SK-N-SH treated with all-trans-retinoic acid at 6 μM for 48 hours (cell line): ENCODE results near the gene BAK1.

Source experiments
- ARNTL ChIP-seq: fragments of 450-650 bp; formaldehyde crosslinking; IDR thresholded peaks from 2 replicates; pipeline ENCODE4 v1.5.0; 2020; ENCODE audit warnings: low read depth, mild to moderate bottlenecking, moderate library complexity, borderline replicate concordance
- CSDC2 ChIP-seq: fragments of 250-450 bp; sonication (Bioruptor Pico); IDR thresholded peaks from 2 replicates; pipeline ENCODE4 v1.5.0; 2020; ENCODE audit warnings: mild to moderate bottlenecking, moderate library complexity
- ISL1 ChIP-seq: fragments of 250-450 bp; sonication (Bioruptor Pico); IDR thresholded peaks from 2 replicates; pipeline ENCODE4 v2.1.2; 2022; ENCODE audit warnings: mild to moderate bottlenecking, moderate library complexity
- OSR1 ChIP-seq: fragments of 250-450 bp; sonication (Bioruptor Pico); IDR thresholded peaks from 2 replicates; pipeline ENCODE4 v1.8.0; 2022; ENCODE audit warnings: moderate library complexity, mild to moderate bottlenecking, inconsistent platforms
- PPARA ChIP-seq: fragments of 250-450 bp; sonication (Bioruptor Pico); IDR thresholded peaks from 2 replicates; pipeline ENCODE4 v1.5.0; 2020; ENCODE audit warnings: mild to moderate bottlenecking, borderline replicate concordance
- RARB ChIP-seq: fragments of 250-450 bp; sonication (Bioruptor Pico); IDR thresholded peaks from 2 replicates; pipeline ENCODE4 v1.8.0; 2021; ENCODE audit warnings: mild to moderate bottlenecking, moderate library complexity
- ZC3H10 ChIP-seq: fragments of 250-450 bp; sonication (Bioruptor Pico); IDR thresholded peaks from 2 replicates; pipeline ENCODE4 v1.5.1; 2021; ENCODE audit warnings: mild to moderate bottlenecking, moderate library complexity
- ZFP30 ChIP-seq: fragments of 450-650 bp; formaldehyde crosslinking; IDR thresholded peaks from 2 replicates; pipeline ENCODE4 v1.5.0; 2022; ENCODE audit warnings: mild to moderate bottlenecking, moderate library complexity
- ZNF565 ChIP-seq: fragments of 450-650 bp; formaldehyde crosslinking; conservative IDR thresholded peaks from 2 replicates; pipeline ENCODE4 v1.5.0; 2020; ENCODE audit warnings: low read depth, mild to moderate bottlenecking, moderate library complexity
- ZNF8 ChIP-seq: fragments of 450-650 bp; formaldehyde crosslinking; IDR thresholded peaks from 2 replicates; pipeline ENCODE4 v1.5.0; 2020; ENCODE audit warnings: mild to moderate bottlenecking, moderate library complexity
- TF ChIP-seq, protein P1 (sequence below): fragments of 250-450 bp; sonication (Bioruptor Pico); IDR thresholded peaks from 2 replicates; pipeline ENCODE4 v1.5.0; 2020; ENCODE audit warnings: mild to moderate bottlenecking, moderate library complexity
- TF ChIP-seq, protein P2 (sequence below): fragments of 250-450 bp; sonication (Bioruptor Pico); IDR thresholded peaks from 2 replicates; pipeline ENCODE4 v1.5.1; 2020; ENCODE audit warnings: low read depth, mild to moderate bottlenecking, moderate library complexity

DNA sequence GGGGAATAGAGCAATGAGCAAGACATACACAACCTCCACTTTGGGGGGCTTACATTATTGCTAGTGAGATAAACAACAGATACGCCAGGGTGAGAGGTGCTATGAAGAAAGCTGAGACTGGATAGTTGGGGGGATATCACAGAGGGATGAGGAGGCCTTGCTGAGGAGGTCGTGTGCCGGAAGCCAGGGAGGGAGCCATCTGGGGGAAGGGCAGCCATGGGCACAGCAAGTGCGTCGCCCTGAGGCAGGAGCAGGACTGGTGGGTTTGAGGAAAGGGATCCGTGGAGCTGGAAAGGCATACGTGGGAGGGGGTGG is 12.2 kb upstream of the BAK1 start:
- TF ChIP-seq RARB (CRISPR knock-in tag) (no peak), PPARA (CRISPR knock-in tag) (no peak), ZFP30 (CRISPR knock-in tag) (no peak), OSR1 (CRISPR knock-in tag) (no peak), ARNTL (no peak), ISL1 (CRISPR knock-in tag) (no peak), ZNF8 (CRISPR knock-in tag) (no peak), CSDC2 (CRISPR knock-in tag) (no peak), ZC3H10 (no peak), ZNF565 (CRISPR knock-in tag) (no peak)
- TF ChIP-seq, protein P1, sequence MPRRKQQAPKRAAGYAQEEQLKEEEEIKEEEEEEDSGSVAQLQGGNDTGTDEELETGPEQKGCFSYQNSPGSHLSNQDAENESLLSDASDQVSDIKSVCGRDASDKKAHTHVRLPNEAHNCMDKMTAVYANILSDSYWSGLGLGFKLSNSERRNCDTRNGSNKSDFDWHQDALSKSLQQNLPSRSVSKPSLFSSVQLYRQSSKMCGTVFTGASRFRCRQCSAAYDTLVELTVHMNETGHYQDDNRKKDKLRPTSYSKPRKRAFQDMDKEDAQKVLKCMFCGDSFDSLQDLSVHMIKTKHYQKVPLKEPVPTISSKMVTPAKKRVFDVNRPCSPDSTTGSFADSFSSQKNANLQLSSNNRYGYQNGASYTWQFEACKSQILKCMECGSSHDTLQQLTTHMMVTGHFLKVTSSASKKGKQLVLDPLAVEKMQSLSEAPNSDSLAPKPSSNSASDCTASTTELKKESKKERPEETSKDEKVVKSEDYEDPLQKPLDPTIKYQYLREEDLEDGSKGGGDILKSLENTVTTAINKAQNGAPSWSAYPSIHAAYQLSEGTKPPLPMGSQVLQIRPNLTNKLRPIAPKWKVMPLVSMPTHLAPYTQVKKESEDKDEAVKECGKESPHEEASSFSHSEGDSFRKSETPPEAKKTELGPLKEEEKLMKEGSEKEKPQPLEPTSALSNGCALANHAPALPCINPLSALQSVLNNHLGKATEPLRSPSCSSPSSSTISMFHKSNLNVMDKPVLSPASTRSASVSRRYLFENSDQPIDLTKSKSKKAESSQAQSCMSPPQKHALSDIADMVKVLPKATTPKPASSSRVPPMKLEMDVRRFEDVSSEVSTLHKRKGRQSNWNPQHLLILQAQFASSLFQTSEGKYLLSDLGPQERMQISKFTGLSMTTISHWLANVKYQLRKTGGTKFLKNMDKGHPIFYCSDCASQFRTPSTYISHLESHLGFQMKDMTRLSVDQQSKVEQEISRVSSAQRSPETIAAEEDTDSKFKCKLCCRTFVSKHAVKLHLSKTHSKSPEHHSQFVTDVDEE, result no peak
- TF ChIP-seq, protein P2, sequence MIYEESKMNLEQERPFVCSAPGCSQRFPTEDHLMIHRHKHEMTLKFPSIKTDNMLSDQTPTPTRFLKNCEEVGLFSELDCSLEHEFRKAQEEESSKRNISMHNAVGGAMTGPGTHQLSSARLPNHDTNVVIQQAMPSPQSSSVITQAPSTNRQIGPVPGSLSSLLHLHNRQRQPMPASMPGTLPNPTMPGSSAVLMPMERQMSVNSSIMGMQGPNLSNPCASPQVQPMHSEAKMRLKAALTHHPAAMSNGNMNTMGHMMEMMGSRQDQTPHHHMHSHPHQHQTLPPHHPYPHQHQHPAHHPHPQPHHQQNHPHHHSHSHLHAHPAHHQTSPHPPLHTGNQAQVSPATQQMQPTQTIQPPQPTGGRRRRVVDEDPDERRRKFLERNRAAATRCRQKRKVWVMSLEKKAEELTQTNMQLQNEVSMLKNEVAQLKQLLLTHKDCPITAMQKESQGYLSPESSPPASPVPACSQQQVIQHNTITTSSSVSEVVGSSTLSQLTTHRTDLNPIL (CRISPR knock-in tag), result no peak
